CD4-positive, alpha-beta T cell treated with Interleukin-21 for 1 hour (primary cell): ENCODE results near the gene FBN1.

Experiments used
- DNase-seq: peaks from one replicate; pipeline ENCODE4 v3.0.0-alpha.2; 2020

FBN1 gene

DNA sequence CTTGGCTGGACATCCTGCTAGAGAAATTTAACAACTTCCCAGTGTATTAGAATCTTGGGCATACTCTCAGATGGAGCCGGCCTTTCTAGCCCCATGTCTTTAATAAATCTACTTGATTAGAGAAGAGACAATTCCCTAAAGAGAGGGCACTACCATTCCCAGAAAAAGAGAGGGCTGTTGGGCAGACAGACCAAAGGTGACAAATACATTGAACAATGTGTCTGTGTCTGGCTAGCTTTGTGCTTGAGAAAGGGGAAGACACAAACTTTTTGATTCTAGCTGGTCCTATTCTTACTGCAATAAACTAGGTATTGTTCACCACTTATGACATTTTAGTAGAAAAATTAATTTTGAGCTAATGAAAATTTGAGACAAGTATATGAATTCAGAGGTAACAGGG, 256.6 kb downstream of the FBN1 start:
- DNase-seq = no peak

DNA sequence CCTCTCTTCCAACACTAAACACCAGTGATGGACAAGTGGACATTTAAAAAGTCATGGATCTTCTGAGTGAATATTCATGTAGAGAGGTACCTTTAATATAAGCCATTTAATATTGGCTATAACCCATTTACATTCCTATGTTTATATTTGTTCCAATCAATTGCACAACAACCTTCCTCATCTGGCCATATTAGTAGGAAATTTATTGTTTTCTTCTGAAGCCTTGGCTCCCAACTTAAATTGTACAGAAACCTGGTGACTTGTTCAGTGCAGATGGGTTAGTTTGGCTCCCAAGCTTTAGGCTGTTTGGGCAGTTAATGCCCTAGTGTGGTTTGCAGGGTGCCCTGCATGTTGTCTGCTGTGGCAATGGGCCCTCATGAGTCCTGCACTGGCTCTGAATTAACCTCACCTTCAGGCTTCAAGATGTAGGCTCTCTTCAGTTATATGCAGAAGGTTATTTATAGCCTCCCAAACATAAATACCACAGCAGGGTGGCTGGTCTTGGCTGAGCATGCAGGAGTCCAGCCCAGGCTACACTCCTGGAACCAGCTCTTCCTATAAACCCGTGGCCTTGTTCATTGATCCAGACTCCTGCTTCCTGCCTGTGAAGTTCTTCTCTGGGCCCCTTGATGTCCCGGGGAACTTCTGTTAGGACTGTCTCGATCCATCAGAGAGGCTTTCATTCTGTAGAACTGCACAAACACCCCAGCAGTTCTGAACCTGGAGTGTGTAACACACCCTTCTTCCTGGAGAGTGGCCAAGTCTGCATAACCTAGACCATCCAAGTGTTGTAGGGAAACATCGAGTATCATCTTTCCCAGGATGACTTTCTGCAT, 257.3 kb downstream of the FBN1 start:
- DNase-seq = no peak

DNA sequence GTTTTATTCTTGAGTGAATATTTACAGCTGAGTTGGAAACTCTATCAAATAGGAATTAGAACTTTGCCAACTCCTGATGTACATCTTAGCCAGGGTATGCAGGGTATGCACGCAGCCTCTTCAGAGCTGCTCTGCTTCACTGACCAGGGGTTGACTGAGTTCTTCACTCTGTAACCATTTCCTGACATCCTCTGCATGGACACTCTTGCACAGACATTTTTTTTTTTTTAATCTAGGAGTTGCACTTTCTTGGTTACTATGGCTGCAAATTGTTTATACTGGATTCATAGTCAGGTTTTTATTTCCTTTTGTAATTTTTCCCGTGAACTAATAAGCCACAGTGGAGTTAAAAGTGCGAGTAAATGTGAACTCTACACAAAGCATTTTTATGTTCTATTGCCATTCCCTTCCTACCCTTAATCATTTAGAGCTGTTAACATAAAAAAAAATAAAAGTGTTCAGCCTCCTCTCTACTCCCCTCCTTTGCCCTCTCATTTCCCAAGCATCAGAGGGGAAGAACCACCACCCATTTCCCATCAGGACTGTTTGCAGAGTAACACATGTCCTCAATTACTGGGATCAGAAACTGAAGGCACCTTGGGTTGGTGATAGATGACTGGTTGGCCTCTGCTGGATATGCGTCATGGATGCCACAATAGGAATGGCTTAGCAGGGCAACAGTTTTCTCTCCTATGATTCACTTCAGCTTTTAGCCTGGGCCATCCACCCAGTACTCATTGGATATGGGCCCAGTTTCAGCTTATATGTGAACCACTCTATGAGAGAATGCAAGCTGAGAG, 260.3 kb downstream of the FBN1 start:
- no peak for DNase-seq

DNA sequence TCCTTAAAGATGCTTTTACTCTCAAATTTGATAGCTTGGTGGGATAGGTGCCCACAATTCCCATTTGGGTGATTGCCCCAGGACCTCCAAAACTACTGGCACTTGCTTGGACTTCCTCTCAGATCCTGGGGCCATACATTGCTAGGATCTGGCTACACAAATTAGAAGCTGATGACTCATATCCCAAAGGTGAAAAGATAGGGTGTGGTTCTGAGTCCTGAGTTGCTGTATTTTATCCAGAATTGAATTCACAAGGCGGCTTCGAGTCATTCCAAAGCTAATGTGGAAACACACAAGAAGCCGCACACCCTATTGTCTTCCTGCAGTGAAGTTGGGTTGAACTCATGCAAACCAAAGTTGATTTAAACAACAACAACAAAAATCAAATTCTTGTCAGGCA, 260.9 kb downstream of the FBN1 start:
- no peak for DNase-seq

DNA sequence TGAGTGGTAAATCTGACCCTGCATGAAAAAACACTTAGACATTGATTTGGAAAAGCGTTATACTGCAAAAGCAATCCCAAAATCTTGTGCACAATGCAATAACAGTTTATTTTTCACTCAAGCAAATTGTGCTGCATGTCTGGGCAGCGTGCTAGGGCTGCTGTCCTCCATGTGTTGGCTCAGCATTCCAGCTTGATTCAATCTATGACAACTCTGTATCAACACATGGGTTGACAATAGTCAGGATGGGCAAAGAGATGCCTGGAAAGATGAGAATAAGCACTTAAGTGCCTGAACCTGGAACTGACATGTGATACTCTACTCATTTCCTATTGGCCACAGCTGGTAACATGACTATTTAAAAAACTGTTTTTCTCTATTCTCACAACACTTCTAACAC, 262.5 kb downstream of the FBN1 start:
- DNase-seq = no peak

DNA sequence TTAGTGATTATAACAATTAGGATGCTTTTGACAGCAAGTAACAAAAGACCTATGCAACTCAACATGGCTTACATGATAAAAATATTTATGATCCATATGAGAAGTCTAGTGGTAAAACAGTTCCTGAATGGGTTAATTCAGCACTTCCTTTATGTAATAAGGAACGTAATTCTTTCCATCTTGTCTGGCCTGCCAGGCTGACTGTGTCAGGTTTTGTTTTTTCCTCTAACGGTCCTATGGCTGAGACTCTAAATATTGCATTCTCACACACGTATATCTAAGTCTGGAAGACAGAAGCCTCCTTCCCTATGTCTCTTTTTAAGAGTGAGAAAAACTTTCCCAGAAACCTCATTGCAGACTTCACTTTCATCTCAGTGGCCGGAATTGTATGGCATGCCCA, 263.6 kb downstream of the FBN1 start:
- no peak for DNase-seq

DNA sequence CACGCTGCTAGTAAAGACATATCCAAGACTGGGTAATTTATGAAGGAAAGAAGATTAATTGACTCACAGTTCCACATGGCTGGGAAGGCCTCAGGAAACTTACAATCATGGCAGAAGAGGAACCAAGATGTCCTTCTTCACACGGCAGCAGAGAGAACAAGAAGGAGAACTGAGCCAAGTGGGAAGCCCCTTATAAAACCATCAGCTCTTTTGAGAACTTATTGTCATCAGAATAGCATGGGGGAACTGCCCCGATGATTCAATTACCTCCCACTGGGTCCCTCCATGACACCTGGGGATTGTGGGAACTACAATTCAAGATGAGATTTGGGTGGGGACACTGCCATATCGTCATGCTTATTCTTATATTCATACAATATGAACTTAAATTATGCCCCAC, 265.3 kb downstream of the FBN1 start:
- no peak for DNase-seq

DNA sequence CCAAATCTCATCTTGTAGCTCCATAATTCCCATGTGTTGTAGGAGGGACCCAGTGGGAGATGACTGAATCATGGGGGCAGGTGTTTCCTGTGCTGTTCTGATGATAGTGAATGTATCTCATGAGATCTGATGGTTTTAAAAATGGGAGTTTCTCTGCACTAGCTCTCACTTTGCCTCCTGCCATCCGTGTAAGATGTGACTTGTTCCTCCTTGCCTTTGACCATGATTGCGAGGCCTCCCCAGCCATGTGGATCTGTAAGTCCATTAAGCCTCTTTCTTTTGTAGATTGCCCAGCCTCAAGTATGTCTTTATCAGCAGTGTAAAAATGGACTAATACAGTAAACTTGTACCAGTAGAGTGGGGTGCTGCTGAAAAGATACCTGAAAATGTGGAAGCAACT, 269.7 kb downstream of the FBN1 start:
- no peak for DNase-seq

DNA sequence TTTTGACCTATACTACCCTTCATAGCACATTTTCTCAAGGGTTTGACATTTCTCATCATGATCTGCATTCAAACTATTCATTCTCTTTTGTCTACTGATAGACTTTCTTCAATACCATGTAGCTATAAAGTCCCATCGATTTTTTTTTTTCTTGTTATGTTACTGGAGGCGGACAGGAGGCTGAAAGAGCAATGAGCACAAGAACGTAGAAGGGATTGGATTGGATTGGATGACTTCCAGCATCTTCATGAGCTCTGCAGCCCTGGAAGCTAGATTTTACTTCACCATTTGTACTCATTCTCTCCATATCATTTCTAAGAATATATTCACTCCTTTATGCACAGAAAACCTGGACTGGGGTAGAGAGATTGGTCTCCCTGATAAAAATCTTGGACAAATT, 271.0 kb downstream of the FBN1 start:
- no peak for DNase-seq

DNA sequence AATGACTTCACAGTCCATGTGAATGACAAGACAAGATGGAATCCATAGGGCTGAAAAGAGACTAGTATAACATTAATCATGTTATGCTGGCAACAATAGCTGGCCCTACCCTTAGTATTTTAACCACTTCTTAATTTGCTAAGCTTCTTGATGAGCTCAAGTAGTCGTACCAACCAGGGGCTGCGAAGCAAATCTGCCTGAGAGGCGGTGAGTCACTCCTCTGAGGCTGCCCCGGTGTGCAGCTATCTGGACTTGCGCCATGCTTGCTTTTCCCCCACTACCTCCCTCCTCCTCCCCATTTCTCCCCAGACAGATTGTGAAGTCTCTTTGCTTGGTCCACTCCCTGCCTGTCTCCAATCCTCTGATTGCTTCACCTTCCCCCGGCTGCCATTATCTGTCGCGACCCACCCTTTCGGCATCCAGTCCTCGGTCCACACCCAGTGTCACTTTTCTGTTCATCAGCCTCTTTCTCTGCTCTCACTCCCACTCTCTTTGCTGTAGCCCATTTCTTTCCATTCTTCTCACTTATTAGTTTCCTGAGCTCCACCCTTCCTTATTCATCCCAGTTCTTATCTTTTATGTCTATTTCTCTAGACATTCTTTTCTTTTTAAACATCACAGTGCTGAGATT, 271.6 kb downstream of the FBN1 start:
- DNase-seq = no peak

DNA sequence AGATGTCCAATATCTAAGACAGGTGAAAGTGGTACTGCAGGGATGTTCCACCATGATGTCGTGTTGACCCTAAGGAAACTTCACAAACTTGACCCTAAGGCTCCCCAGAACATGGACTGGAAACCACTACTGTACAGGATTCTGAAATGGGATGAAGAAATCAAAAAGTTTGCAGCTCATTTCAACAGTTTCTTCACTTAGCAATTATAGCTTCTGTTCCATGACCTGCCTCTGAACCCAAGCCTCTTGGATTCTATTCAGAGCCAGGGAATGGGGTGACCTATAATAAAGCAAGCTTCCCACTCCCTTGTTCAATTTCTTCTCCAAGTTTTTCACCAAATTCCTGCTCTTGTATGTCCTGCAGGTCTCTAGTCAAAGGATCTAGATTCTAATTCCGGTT, 273.5 kb downstream of the FBN1 start:
- DNase-seq = no peak

DNA sequence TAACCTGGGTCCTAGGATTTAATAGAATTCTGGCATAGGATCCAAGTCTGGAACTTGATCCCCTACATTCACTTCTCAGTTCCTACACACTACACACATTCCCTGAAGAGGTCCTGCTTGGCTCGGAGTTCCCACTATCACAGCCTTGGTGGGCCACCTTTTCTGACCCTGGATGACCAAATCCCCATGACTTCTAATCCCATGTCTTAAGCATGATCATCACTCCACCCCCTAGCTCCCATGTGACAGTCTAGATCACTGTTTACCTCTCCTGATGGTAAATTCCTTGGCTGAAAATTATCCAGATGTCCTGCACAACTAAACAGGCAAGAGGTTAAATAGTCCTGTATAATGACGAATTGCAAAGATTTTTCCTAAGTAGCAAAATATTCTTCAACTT, 274.0 kb downstream of the FBN1 start:
- no peak for DNase-seq

DNA sequence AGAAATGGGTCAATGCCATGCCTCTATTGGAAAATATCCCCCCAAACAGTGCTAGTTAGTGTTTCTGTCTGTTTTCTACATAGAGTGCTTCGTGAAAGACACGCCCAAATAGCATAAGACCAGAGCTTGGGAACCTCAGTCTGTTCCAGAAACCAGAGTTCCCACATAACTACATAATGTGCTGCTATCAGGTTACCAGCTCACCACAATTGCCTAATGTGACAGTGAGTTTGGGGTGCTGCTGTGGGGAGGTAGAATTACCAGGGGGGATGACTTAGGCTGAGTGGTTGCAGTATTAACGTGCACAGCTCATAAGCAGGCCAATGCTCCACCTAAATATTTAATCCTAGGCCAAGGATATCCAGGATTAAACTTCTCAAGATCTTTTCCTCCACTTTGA, 275.0 kb downstream of the FBN1 start:
- DNase-seq = no peak

DNA sequence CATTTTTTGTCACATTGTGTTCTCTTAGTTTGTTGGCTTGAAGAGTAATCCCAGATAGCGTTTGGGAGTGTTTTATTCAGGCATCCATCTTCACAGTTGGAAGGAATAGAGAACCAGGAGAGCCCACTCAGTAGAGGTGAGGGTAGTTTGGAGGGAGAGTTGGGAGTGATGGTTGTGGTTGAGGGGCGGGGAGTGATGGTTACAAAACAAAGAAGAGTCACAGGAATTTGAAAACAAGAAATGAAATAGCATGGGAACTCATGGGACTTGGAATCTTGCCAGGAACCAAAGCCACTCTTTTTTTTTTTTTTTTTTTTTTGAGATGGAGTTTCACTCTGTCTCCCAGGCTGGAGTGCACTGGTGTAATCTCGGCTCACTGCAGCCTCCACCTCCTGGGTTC, 278.0 kb downstream of the FBN1 start:
- no peak for DNase-seq

DNA sequence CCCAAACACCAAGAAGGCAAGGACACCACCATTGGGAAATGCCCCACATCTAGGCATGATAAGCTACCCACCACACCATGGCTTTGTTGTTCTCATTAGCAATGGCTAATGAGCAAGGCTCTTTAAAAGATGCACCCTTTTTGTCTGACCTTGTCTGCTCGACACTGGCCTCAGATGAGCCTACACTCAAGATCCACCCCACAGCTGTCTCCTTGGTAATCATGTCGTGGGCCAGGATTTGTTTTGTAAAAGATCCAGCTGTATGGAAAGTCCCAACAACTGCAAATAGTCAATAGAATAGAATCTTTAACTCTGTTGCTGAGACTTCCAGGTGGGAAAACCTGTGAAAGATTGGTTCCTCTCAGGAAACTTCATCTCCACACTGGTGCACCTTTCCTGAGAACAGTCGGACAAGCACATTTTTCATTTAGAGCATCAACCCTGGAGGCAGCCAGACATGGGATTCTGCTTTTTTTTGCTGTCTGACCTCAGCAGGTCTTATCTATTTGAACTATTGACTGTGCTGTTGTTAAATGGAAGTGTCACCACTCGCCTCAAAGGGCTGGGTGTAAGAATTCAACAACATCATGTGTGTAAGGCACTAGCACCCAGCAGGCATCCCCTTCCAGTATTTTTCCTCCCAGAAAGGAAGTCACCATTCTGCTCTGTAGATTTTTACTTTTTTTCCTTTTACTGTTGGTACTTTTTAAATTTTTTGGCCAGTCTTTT, 278.8 kb downstream of the FBN1 start:
- DNase-seq = no peak

DNA sequence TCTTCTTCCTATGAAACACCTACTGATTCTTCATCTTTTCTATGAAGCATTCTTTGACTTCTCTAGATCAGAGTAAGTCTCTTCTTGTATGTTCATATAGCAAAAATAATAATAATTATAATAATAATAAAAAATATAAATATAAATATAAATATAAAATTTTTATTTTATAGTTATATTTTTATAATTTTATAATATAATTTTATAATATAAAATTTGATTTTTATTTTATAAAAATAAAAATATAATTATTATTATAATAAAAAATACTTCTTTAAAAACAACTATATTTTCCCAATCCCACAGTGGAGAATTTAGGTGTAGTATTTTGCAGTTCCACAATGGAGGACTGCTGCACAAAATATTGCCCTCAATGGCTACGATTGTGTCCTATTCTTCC, 279.9 kb downstream of the FBN1 start:
- DNase-seq = no peak

DNA sequence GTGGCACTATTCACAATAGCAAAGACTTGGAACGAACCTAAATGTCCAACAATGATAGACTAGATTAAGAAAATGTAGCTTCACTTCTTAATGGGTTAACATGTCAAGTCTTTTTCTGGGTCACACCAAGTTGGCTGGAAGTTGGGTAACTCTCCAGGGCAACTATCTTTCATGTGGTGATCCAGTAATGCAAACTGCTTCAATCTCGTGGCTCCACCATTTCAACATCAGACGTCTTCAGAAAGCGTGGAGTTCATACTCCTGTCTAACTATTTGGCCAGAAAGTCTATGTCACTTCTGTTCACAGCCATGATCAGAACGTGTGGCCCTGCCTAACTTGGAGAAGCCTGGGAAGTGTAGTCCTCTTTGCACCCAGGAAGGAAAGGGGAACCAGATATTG, 282.0 kb downstream of the FBN1 start:
- DNase-seq = no peak

DNA sequence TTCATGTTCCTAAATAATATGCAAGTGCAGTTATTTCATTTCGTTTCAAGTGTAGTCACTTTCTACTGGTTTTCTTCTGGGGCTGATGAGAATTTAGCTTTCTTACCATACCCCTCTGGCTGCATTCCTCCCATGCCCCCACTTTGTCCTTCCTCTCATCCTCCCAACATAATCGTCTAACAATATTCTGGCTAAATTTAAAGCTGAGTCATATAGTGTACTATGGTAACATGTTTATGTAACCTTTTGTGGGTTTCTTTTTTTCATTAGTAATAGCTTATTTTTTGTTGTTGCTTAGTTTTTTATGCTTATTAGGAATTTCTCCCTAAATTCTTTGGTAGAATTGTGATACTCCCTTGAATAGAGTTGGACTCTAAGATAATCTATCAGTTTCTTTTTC, 283.8 kb downstream of the FBN1 start:
- DNase-seq = no peak

DNA sequence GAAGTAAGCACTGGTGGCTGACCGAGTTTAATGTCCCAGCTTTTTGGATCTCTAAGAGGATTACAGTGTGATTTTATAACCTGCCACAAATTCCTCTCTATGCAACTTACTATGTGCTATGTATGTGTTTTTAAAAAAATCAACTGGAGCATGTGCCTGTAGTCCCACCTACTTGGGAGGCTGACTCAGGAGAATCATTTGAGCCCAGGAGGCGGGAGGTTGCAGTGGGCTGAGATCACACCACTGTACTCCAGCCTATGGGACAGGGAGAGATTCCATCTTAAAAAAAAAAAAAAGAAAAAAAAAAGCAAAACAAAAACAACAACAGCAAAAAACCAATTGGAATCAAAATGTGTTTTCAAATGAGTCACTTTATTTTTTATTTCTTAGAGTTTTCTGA, 284.7 kb downstream of the FBN1 start:
- no peak for DNase-seq
